Osteoblast (primary cell): ENCODE measurements around the gene TAF11L11. TPM values are rescaled to one million over a fixed set of nuclear protein-coding genes. Genes with fewer than 3 reads are reported as not detected.
"Not testable (repeated sequence)": the region's sequence is repeated elsewhere in the genome, so short reads cannot be mapped to it uniquely, and the experiment has no call there.

Experiments
- DNase-seq: peaks from one replicate; pipeline ENCODE4 v3.0.0; 2011; ENCODE audit warnings: low spot score, mixed read lengths; ENCODE audit not compliant: insufficient read length; ENCODE audit errors: missing footprints
- H2AFZ ChIP-seq: 2 replicates; pipeline ENCODE4 v1.6.0; 2011; ENCODE audit warnings: mild to moderate bottlenecking, low read length
- H3K27ac ChIP-seq: 2 replicates; pipeline ENCODE4 v1.5.1; 2011; ENCODE audit warnings: mild to moderate bottlenecking, low read depth, low read length, moderate library complexity
- H3K27me3 ChIP-seq: 2 replicates; pipeline ENCODE4 v1.6.0; 2012; ENCODE audit warnings: mild to moderate bottlenecking, control low read depth, inconsistent platforms, low read length, moderate library complexity; ENCODE audit not compliant: insufficient read depth
- H3K36me3 ChIP-seq: 2 replicates; pipeline ENCODE4 v1.5.1; 2011; ENCODE audit warnings: mild to moderate bottlenecking, low read length, control low read depth, moderate library complexity; ENCODE audit not compliant: insufficient read depth
- H3K4me1 ChIP-seq: 2 replicates; pipeline ENCODE4 v1.5.1; 2011; ENCODE audit warnings: mild to moderate bottlenecking, low read length, control low read depth, moderate library complexity; ENCODE audit not compliant: insufficient read depth
- H3K4me2 ChIP-seq: 2 replicates; pipeline ENCODE4 v1.6.0; 2011; ENCODE audit warnings: mild to moderate bottlenecking, low read length; ENCODE audit not compliant: insufficient read depth
- H3K4me3 ChIP-seq: fragments of 200-600 bp; sonication (generic); 3 replicates; pipeline ENCODE4 v1.5.1; 2012; ENCODE audit warnings: mild to moderate bottlenecking, low read length, inconsistent platforms; ENCODE audit not compliant: insufficient read depth
- H3K79me2 ChIP-seq: 2 replicates; pipeline ENCODE4 v1.6.0; 2012; ENCODE audit warnings: mild to moderate bottlenecking, low read length, control low read depth, inconsistent platforms; ENCODE audit not compliant: insufficient read depth
- H3K9me3 ChIP-seq: 2 replicates; pipeline ENCODE4 v1.5.1; 2011; ENCODE audit warnings: low read depth, low read length, control low read depth
- H4K20me1 ChIP-seq: 2 replicates; pipeline ENCODE4 v1.6.0; 2012; ENCODE audit warnings: mild to moderate bottlenecking, low read length, control low read depth; ENCODE audit not compliant: insufficient read depth
- total RNA-seq: library from RNA; depleted of rRNA; stranded (reverse); fragments of >200 nt; gene quantifications from 2 replicates; pipeline ENCODE4 v1.2.3, GENCODE V29; 2012
- TF ChIP-seq, protein P1 (sequence below): IDR thresholded peaks from 2 replicates; pipeline ENCODE4 v1.5.1; 2011; ENCODE audit warnings: mild to moderate bottlenecking, low read depth, low read length, moderate library complexity; ENCODE audit errors: extremely low read depth

Gene TAF11L11
- total RNA-seq, 1 donor = not detected

GRCh38 chr5:17614872-17615605 lies 11.1 kb downstream of the TAF11L11 start:
- H3K4me3 ChIP-seq = no peak overlapping the region
- no peak overlapping the region for H2AFZ ChIP-seq
- no peak for DNase-seq
- H3K36me3 ChIP-seq = no peaks in the 10 kb centered on the region
- H4K20me1 ChIP-seq = no peaks in the 10 kb centered on the region
- no peaks in the 10 kb centered on the region for H3K27me3 ChIP-seq
- no peak overlapping the region for H3K27ac ChIP-seq
- no peak overlapping the region for H3K4me2 ChIP-seq
- no peaks in the 10 kb centered on the region for H3K79me2 ChIP-seq
- H3K4me1 ChIP-seq = no peaks in the 10 kb centered on the region
- TF ChIP-seq, protein P1, sequence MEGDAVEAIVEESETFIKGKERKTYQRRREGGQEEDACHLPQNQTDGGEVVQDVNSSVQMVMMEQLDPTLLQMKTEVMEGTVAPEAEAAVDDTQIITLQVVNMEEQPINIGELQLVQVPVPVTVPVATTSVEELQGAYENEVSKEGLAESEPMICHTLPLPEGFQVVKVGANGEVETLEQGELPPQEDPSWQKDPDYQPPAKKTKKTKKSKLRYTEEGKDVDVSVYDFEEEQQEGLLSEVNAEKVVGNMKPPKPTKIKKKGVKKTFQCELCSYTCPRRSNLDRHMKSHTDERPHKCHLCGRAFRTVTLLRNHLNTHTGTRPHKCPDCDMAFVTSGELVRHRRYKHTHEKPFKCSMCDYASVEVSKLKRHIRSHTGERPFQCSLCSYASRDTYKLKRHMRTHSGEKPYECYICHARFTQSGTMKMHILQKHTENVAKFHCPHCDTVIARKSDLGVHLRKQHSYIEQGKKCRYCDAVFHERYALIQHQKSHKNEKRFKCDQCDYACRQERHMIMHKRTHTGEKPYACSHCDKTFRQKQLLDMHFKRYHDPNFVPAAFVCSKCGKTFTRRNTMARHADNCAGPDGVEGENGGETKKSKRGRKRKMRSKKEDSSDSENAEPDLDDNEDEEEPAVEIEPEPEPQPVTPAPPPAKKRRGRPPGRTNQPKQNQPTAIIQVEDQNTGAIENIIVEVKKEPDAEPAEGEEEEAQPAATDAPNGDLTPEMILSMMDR = no peak
- H3K9me3 ChIP-seq = no peaks in the 10 kb centered on the region

- DNase-seq = peak; percentile 74
- TF ChIP-seq, protein P1 = no peak
These were observed 15.4 kb downstream of the TAF11L11 start for GRCh38 chr5:17619354-17619753.

GRCh38 chr5:17620627-17621026 lies 16.6 kb downstream of the TAF11L11 start:
- H3K4me3 ChIP-seq = no peak overlapping the region
- H3K36me3 ChIP-seq = no peaks in the 10 kb centered on the region
- no peak overlapping the region for H3K27ac ChIP-seq
- no peaks in the 10 kb centered on the region for H3K27me3 ChIP-seq
- no peaks in the 10 kb centered on the region for H3K9me3 ChIP-seq
- no peak overlapping the region for H2AFZ ChIP-seq
- no peaks in the 10 kb centered on the region for H3K4me1 ChIP-seq
- TF ChIP-seq, protein P1 = no peak
- H3K79me2 ChIP-seq = no peaks in the 10 kb centered on the region
- H3K4me2 ChIP-seq = no peak overlapping the region
- no peaks in the 10 kb centered on the region for H4K20me1 ChIP-seq
- DNase-seq = no peak

More at GRCh38 chr5:17619354-17619753, 15.4 kb downstream of the TAF11L11 start:
- Histone ChIP-seq H3K4me2 (no peak overlapping the region), H3K9me3 (no peaks in the 10 kb centered on the region), H3K4me1 (no peaks in the 10 kb centered on the region), H3K4me3 (no peak overlapping the region), H3K27me3 (no peaks in the 10 kb centered on the region), H3K79me2 (no peaks in the 10 kb centered on the region), H2AFZ (no peak overlapping the region), H3K27ac (no peak overlapping the region), H3K36me3 (no peaks in the 10 kb centered on the region), H4K20me1 (no peaks in the 10 kb centered on the region)

DNA sequence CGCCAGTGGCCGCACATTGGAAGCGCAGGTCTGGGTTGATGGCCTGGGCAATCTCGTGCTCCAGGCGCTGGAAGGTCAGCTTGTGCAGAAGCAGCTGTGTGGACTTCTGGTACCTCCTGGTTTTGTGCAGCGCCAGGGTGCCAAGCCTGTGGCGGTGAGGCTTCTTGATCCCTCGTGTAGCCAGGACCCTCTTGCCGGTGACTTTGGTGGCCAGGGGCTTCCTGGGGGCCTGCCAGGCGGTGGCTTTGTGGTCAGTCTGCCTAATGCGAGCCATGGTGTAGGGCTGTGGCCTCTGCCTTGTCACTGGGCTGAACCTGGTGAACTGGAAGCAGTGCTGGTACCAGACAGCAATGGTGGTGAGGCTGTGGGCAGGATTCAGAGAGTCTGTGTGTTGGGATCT lies 21.7 kb downstream of the TAF11L11 start:
- Histone ChIP-seq H3K79me2 (no peaks in the 10 kb centered on the region), H3K4me2 (no peak overlapping the region), H3K4me1 (no peaks in the 10 kb centered on the region), H4K20me1 (no peaks in the 10 kb centered on the region), H3K27me3 (no peaks in the 10 kb centered on the region), H3K36me3 (no peaks in the 10 kb centered on the region), H3K4me3 (no peak overlapping the region), H3K9me3 (no peaks in the 10 kb centered on the region), H2AFZ (no peak overlapping the region), H3K27ac (no peak overlapping the region)
- TF ChIP-seq, protein P1 = no peak
- DNase-seq = no peak

GRCh38 chr5:17631788-17632187 lies 27.8 kb downstream of the TAF11L11 start, which contains the start of gene TAF11L13:
TSS of gene TAF11L13 (plus strand) at chr5:17632088.
- not testable (repeated sequence) for H3K4me3 ChIP-seq, H3K9me3 ChIP-seq, H3K79me2 ChIP-seq, DNase-seq, H2AFZ ChIP-seq, H3K27me3 ChIP-seq, H3K4me1 ChIP-seq, H3K27ac ChIP-seq, H3K36me3 ChIP-seq, H4K20me1 ChIP-seq, H3K4me2 ChIP-seq
